ENCODE data around the gene ELMOD3. TPM values are rescaled to one million over a fixed set of nuclear protein-coding genes. Genes with fewer than 3 reads are reported as not detected.
"Not testable (repeated sequence)": the region's sequence is repeated elsewhere in the genome, so short reads cannot be mapped to it uniquely, and the experiment has no call there.

ELMOD3 gene
- total and polyA plus RNA-seq, 10 donors: 14.4 to 38.0 (median 24.2) TPM

DNA sequence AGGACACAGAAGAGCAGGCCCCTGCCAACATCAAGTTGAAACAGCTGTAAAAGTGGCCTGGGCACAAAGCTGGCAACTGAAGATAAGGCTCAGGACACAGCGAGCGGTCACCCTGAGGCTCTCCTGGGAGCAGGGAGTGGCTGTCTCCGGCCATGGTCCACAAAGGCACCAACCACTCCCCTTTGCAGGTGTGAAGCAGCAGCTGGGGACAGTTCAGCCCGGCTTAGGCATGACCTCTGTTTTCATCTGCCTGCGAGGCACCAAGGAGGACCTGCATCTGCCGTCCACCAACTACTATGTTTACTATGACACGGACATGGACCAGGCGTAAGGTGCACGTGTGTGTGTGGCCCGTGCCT, 39.7 kb upstream of the ELMOD3 start:
- Histone ChIP-seq H3K27me3 (replicated peaks in 1 of 7) (no peaks in the 10 kb centered on the region), H3K27ac (no peak overlapping the region), H3K4me1 (peaks cover 21 to 44% (median 29%) of the 10 kb centered on the region in 6 donors), H3K36me3 (peaks cover 0 to 85% (median 55%) of the 10 kb centered on the region in 6 donors), H3K4me3 (no peak overlapping the region), H3K9me3 (no peaks in the 10 kb centered on the region)
- DNase-seq: no peak
- intact Hi-C loops (cut with DNase I; ENCODE audit: low total_unique reads): no loop called here
- TF ChIP-seq CTCF (IDR thresholded peaks at IDR 0.05 in 8 of 11, conservative IDR thresholded peaks at IDR 0.05 in 3 of 11) (no peak), POLR2A (IDR thresholded peaks at IDR 0.05) (no peak), POLR2AphosphoS5 (IDR thresholded peaks at IDR 0.05) (peak in 2 of 3 donors; percentile 20 to 59)
- 77 to 94% (median 90%) methylated on average over 6 to 10 of the region's 10 CpGs for WGBS, 5 donors

- H3K4me3 ChIP-seq; H3K27me3 ChIP-seq (replicated peaks in 1 of 7); H3K27ac ChIP-seq; intact Hi-C loops (cut with DNase I; ENCODE audit: low total_unique reads); H3K9me3 ChIP-seq; DNase-seq: not testable (repeated sequence)
- Histone ChIP-seq H3K36me3 (peaks cover 0 to 90% (median 65%) of the 10 kb centered on the region in 6 donors), H3K4me1 (peaks cover 18 to 44% (median 32%) of the 10 kb centered on the region in 6 donors)
- WGBS, 5 donors: 30 to 82% (median 73%) methylated on average over 2 to 5 of the region's 5 CpGs; no CpG with 5 or more reads in 1 of the 5 donors
- TF ChIP-seq POLR2AphosphoS5 (IDR thresholded peaks at IDR 0.05): peak in 1 of 3 donors; percentile 53
Observed at GRCh38 chr2:85315921-85316320, 38.6 kb upstream of the ELMOD3 start.

DNA sequence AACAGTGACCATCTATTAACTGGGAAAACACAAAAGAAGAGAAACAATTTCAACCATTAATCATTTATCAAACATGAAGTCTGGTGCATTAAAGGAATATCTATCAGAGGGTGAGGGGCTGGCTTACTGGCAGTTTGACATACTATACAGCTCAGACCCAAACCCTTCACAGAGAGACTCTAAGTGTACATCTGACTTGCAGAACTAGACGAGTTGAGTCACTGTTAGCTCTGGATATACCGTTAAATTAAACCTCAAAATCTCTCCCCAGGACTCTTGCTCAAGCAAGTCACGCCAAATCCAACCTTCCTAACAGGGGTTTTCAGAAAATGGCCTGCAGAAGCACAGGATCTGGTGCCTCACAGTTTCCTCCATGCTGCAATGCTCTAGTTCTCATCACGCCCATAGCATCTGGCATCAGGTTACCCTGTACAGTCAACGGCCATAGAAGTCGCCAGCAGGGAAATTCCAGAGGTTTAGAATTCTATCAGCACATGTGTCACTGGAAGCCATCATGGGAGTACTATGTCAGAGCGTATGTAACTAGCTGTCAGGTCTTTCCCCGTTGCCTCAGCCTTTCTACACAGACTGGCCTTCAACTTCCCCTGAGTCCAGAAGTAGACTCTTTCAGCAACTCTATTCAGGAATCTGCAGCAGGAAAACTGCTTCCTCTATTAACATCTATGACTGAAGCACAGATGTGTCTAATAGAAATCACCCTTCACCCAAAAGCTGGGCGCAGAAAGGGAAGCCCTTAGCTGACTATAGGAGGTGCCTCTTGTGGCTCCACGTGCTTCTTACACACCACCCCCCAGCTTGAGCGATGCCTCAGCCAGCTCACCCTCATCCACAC, 36.1 kb upstream of the ELMOD3 start:
- no peak for DNase-seq
- Histone ChIP-seq H3K4me3 (no peak overlapping the region), H3K9me3 (no peaks in the 10 kb centered on the region), H3K36me3 (peaks cover 0 to 100% (median 88%) of the 10 kb centered on the region in 6 donors), H3K4me1 (peaks cover 40 to 68% (median 57%) of the 10 kb centered on the region in 6 donors), H3K27ac (peak overlapping the region in 2 of 8 donors; percentile 45 to 63), H3K27me3 (replicated peaks in 1 of 7) (no peaks in the 10 kb centered on the region)
- no peak for TF ChIP-seq CTCF (IDR thresholded peaks at IDR 0.05 in 8 of 11, conservative IDR thresholded peaks at IDR 0.05 in 3 of 11)
- no peak for TF ChIP-seq POLR2A (IDR thresholded peaks at IDR 0.05)
- TF ChIP-seq POLR2AphosphoS5 (IDR thresholded peaks at IDR 0.05): no peak
- WGBS, 5 donors: 33 to 60% (median 44%) methylated on average over 11 of the region's 11 CpGs
- intact Hi-C loops (cut with DNase I; ENCODE audit: low total_unique reads): no loop called here

DNA sequence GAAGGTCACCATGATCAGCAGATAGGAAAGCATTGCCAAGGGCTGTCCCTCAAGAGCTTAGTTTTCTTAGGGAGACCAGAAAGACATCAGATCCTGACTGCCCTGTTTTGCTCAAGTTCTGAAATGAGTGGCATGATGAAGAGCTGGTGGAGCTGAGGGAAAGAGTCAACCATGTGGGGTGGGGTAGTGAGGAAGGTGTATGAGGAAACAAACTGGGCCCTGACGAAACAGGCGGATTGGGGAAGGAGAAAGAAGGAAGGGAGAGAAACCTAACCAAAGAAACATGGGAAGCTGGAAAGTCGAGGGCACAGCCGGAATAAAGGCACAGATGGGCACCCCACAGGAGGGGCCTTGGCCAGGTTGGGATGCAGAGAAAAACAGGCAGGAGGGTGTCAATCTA, 34.8 kb upstream of the ELMOD3 start:
- peaks cover 52 to 76% (median 68%) of the 10 kb centered on the region in 6 donors for H3K4me1 ChIP-seq
- WGBS, 5 donors: 56 to 84% (median 68%) methylated on average over 4 of the region's 4 CpGs
- DNase-seq: no peak
- peak in 1 of 3 donors; percentile 16 for TF ChIP-seq POLR2AphosphoS5 (IDR thresholded peaks at IDR 0.05)
- TF ChIP-seq POLR2A (IDR thresholded peaks at IDR 0.05): no peak
- TF ChIP-seq CTCF (IDR thresholded peaks at IDR 0.05 in 8 of 11, conservative IDR thresholded peaks at IDR 0.05 in 3 of 11): no peak
- H3K27ac ChIP-seq: peak overlapping the region in 2 of 8 donors; percentile 8 to 12
- peaks cover 0 to 100% (median 90%) of the 10 kb centered on the region in 6 donors for H3K36me3 ChIP-seq
- no peak overlapping the region for H3K4me3 ChIP-seq
- intact Hi-C loops (cut with DNase I; ENCODE audit: low total_unique reads): no loop called here
- no peaks in the 10 kb centered on the region for H3K9me3 ChIP-seq
- H3K27me3 ChIP-seq (replicated peaks in 1 of 7): no peaks in the 10 kb centered on the region
